IPS-20b (cell line): ENCODE results near the gene PDE7B.

Experiments
- H3K27ac ChIP-seq: one replicate; pipeline ENCODE4 v1.5.1; 2013; ENCODE audit warnings: low read length
- H3K27me3 ChIP-seq: 2 replicates; pipeline ENCODE4 v1.6.1; 2013; ENCODE audit warnings: mild to moderate bottlenecking, low read length, inconsistent platforms; ENCODE audit not compliant: insufficient read depth
- H3K36me3 ChIP-seq: 2 replicates; pipeline ENCODE4 v1.6.1; 2013; ENCODE audit warnings: low read depth, mild to moderate bottlenecking, inconsistent platforms, low read length, moderate library complexity; ENCODE audit not compliant: insufficient read depth
- H3K4me1 ChIP-seq: 2 replicates; pipeline ENCODE4 v1.6.1; 2013; ENCODE audit warnings: mild to moderate bottlenecking, control low read depth, inconsistent platforms, low read length, moderate library complexity; ENCODE audit not compliant: insufficient read depth
- H3K4me3 ChIP-seq: 2 replicates; pipeline ENCODE4 v1.5.1; 2013; ENCODE audit warnings: mild to moderate bottlenecking, low read length, inconsistent platforms
- H3K9ac ChIP-seq: 2 replicates; pipeline ENCODE4 v1.6.1; 2013; ENCODE audit warnings: low read depth, mild to moderate bottlenecking, inconsistent platforms, low read length, moderate library complexity
- H3K9me3 ChIP-seq: 2 replicates; pipeline ENCODE4 v1.6.1; 2013; ENCODE audit warnings: mild to moderate bottlenecking, low read depth, low read length, inconsistent platforms; ENCODE audit not compliant: insufficient read depth

PDE7B gene

DNA sequence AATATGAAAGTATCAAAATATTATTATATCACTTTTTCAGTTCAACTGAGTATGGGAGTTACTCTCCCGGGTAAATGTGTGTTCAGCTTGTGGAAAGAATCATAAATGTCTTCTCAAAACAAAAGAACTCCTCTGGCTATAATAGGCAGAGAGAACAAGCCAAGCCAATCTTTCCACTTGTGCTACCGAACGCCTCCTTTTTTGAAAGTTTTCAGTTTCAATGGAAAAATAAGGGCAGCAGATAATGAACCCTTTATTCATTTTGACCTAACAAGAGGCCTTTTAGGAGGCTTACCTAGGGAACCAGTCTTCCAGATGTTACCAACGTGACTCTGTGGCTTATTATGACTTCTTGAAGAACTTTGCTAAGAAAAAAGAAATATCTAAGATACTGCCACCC, 67.5 kb downstream of the PDE7B start:
- Histone ChIP-seq H3K36me3 (no peaks in the 10 kb centered on the region), H3K4me1 (peaks cover 14% of the 10 kb centered on the region; the same call in 1 of the 2 replicates), H3K27me3 (no peaks in the 10 kb centered on the region), H3K9me3 (no peaks in the 10 kb centered on the region), H3K9ac (no peak overlapping the region), H3K4me3 (no peak overlapping the region), H3K27ac (no peak overlapping the region)

DNA sequence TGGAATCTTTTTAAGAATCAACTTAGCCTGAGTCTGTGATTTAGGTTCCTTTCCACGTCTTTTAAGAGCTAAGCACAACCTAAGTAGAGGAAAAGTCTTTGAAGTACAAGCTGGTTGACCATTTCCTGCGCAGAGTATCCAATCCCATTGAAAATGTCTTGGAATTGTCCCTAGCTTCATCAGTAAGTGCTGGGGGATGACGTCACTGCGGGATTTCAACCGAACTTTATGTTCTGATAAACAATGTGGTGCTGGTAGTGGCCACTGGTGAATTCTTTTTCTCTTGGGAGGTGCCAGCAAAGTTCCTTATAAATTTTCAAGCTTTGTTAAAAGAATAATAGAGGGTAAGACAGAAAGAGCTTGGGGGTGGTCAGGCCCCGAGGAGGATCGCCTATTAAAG, 69.2 kb downstream of the PDE7B start:
- Histone ChIP-seq H3K9me3 (no peaks in the 10 kb centered on the region), H3K4me1 (peaks cover 14% of the 10 kb centered on the region; the same call in 1 of the 2 replicates), H3K27ac (no peak overlapping the region), H3K9ac (no peak overlapping the region), H3K4me3 (no peak overlapping the region), H3K36me3 (no peaks in the 10 kb centered on the region), H3K27me3 (no peaks in the 10 kb centered on the region)

DNA sequence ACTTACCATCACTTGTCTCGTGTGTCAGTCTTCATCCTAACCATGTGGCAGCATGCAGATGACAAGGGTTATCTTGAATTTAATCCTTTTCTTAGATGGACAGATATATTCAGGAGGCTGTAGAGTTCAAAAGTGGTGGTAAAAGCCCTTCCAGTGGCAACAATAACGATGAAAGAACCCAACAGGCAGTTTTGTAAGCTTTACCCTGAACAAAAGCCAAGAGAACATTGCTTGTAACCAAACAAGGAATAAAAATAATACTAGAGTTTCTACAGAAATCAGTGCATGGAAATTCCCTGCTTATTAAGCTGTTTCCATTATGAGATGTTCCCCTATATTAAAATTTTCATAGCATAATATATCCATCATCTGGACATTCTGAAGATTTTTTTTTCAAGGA, 69.7 kb downstream of the PDE7B start:
- Histone ChIP-seq H3K9ac (no peak overlapping the region), H3K9me3 (no peaks in the 10 kb centered on the region), H3K27me3 (no peaks in the 10 kb centered on the region), H3K4me1 (peaks cover 14% of the 10 kb centered on the region; the same call in 1 of the 2 replicates), H3K27ac (no peak overlapping the region), H3K4me3 (no peak overlapping the region), H3K36me3 (no peaks in the 10 kb centered on the region)

DNA sequence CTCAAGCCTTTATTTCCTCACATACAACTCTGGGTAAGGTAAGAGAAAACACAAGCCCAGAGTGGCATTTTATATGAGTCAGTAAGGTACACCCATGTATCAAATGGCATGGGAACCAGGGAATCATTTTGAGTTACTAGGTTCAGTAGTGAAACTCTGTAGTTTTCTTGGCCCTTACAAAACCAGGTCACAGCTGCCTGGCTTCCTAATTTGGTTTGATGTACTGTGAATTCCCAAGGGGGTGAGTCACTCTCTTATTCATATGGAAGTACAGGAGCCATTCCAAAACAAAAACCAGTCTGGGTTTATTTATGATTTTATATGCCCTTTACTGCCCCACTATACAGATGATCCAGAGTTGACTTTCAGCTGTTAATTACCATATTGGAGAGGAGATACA, 70.7 kb downstream of the PDE7B start:
- H3K4me3 ChIP-seq: peak overlapping the region; percentile 38; the same call in 1 of the 2 replicates
- peak overlapping the region; percentile 43 for H3K27ac ChIP-seq
- H3K4me1 ChIP-seq: peaks cover 14% of the 10 kb centered on the region; the same call in 1 of the 2 replicates
- no peaks in the 10 kb centered on the region for H3K27me3 ChIP-seq
- H3K36me3 ChIP-seq: no peaks in the 10 kb centered on the region
- no peaks in the 10 kb centered on the region for H3K9me3 ChIP-seq
- peak overlapping the region; percentile 63 for H3K9ac ChIP-seq

DNA sequence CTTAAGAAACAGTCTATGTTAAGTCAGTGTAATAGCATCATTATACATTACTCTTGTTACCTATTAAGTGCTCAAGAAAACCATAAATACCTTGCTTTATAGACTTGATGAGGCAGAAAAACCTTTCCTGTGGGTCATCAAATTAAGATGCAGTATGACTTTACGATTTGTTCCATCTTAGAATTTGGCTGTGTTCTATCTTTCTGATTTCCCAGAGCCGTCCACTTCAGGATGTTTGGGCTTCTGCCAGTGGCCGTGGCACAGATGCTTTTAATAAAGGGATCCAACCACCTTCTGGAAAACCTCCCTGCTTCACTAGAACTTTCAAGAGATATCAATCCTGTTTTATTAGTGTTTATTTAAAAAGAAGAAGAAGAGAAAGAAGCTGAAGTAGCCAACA, 71.2 kb downstream of the PDE7B start:
- Histone ChIP-seq H3K27me3 (no peaks in the 10 kb centered on the region), H3K9me3 (no peaks in the 10 kb centered on the region), H3K4me1 (peaks cover 14% of the 10 kb centered on the region; the same call in 1 of the 2 replicates), H3K27ac (peak overlapping the region; percentile 43), H3K4me3 (no peak overlapping the region), H3K36me3 (no peaks in the 10 kb centered on the region), H3K9ac (peak overlapping the region; percentile 1; the same call in 1 of the 2 replicates)

DNA sequence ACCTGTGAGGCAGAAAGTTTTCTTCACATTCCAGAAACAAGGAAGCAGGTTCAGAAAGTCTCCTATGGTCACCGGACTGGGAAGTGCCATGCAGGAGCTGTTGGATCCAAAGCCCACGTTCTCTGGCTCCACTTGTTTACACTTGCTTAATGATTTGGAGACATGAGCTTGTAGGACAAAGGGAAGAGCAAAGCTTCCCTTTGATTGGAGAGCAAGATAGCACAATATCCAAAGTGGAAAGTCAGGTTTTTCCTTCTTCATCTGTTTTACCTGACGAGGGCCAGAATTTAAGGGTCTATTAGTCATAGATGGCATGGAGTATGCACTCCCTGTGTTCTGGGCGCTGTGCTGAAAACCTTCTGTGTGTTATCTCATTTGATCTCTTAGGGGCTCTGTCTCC, 81.2 kb downstream of the PDE7B start:
- Histone ChIP-seq H3K27me3 (no peaks in the 10 kb centered on the region), H3K27ac (no peak overlapping the region), H3K36me3 (no peaks in the 10 kb centered on the region), H3K9me3 (no peaks in the 10 kb centered on the region), H3K9ac (no peak overlapping the region), H3K4me1 (peaks cover 4% of the 10 kb centered on the region; the same call in 1 of the 2 replicates), H3K4me3 (no peak overlapping the region)

DNA sequence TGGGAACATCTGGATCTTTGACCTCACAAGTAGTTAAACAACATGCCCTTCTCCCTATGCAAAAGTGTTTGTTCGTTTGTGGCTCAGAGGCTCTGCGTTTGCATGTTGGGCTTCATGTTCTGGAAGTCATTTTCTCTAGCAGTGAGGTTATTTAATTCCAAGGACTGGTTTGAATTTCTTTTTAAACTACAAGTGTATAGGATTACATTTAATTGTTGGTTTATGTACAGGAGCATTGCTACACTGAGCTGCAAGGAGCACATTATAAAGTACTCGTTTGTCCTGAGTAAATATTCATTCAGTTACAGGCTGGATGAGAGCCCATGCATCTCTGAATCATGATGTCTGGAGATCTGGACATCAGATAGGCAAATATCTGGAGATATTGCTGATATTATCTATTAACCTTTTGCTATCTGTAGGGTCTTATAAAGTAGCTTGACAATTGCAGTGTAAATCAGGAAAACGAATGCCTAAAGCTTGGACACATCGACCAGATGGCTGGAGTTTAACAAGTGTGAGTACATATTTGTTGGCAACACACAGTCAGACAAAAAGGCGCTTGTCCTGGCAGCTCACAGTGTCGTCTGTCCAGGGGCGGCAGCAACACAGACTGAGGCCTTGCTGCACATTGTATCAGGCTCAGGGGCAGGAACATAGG, 84.6 kb downstream of the PDE7B start:
- H3K36me3 ChIP-seq: no peaks in the 10 kb centered on the region
- H3K27me3 ChIP-seq: no peaks in the 10 kb centered on the region
- H3K9ac ChIP-seq: no peak overlapping the region
- H3K4me1 ChIP-seq: no peaks in the 10 kb centered on the region
- H3K27ac ChIP-seq: no peak overlapping the region
- H3K9me3 ChIP-seq: no peaks in the 10 kb centered on the region
- no peak overlapping the region for H3K4me3 ChIP-seq

DNA sequence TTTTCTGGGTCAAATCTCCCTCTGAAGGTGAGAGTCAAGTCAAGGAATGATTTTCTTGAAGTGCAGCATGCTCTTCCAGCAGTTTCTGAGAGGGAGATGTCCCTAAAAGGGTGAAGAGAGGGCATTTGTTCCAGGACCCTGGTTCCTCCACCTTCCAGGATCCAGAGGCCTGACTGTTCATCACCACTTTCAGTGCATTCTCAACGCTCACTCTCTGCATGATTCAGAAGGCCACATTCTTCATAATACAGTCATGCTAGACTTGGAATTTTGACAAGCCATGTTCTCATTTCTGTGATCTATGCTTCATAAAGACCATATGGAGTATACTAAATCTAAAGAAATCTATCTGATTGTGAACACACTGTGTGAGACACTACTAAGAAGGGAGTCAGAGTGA, 85.1 kb downstream of the PDE7B start:
- no peak overlapping the region for H3K4me3 ChIP-seq
- H3K9ac ChIP-seq: no peak overlapping the region
- H3K27me3 ChIP-seq: no peaks in the 10 kb centered on the region
- H3K4me1 ChIP-seq: no peaks in the 10 kb centered on the region
- no peaks in the 10 kb centered on the region for H3K9me3 ChIP-seq
- H3K36me3 ChIP-seq: no peaks in the 10 kb centered on the region
- no peak overlapping the region for H3K27ac ChIP-seq

DNA sequence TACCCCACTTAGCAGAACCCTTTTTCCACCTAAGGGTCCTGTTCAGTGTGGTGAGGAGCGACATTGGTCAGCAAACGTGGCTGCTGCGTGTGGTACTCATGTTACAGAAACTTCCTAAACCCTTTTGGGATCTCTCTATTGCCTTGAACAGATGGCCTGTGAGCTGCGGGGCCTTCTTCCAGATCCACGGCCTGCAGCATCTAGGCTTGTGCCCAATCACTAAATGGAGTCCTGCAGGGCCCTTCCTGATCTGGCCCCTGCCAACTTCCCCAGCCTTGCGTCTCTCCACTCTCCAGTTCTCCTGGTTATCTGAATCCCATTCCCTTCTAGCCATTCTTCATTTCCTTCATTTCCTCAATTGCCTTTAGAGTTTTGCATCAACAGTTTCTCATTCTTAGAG, 85.6 kb downstream of the PDE7B start:
- H3K36me3 ChIP-seq: no peaks in the 10 kb centered on the region
- no peak overlapping the region for H3K27ac ChIP-seq
- H3K4me3 ChIP-seq: no peak overlapping the region
- no peak overlapping the region for H3K9ac ChIP-seq
- no peaks in the 10 kb centered on the region for H3K4me1 ChIP-seq
- no peaks in the 10 kb centered on the region for H3K9me3 ChIP-seq
- no peaks in the 10 kb centered on the region for H3K27me3 ChIP-seq

DNA sequence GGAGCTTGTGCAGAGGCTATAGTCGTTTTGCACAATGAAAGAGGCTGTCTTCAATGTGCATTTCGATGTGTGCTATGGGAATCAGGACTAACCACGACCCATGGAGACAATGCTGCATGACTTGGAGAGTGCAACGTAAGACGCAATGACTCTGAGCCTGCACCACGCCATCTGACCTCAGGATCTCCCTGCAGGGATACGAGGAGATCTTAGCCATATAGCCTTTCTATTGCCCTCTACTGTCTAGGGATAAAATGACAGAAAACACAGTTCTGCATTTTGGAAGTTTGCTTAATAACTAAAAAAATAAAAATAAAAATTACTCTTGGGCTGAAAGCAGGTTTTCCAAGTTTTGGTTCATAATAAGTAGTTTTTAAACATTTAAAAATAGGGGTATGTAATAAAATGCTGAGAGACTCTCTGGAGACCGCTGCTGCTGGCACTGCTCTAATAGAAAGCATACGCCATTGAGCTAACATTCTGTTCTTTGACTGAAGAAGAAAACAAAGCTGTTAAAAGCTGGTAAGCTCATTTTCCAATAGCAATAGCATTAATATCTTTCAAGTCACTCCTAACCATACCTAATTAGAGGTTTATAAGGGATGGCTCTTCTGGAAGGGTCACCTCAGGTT, 87.2 kb downstream of the PDE7B start:
- Histone ChIP-seq H3K27ac (no peak overlapping the region), H3K36me3 (no peaks in the 10 kb centered on the region), H3K9me3 (no peaks in the 10 kb centered on the region), H3K4me3 (no peak overlapping the region), H3K9ac (no peak overlapping the region), H3K27me3 (no peaks in the 10 kb centered on the region), H3K4me1 (no peaks in the 10 kb centered on the region)

DNA sequence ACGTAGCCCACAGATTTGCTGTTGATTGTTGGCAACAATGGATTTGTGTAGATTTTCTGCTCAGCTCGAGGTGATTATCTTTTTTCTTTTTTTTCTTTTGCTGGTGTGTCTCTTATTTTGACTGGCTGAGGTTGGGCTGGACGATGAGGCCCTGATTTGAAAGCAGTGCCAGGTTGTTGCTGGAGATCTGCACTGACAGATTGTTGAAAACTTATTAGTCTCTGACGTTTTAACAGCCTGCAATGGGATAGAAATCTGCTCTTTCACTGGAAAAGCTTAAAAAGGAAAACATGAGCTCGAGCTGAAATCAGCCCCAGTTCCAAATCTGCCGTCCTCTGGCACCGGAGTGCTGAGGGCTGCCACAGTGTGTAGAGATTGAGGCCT, 87.7 kb downstream of the PDE7B start:
- Histone ChIP-seq H3K36me3 (no peaks in the 10 kb centered on the region), H3K27me3 (no peaks in the 10 kb centered on the region), H3K27ac (no peak overlapping the region), H3K4me1 (no peaks in the 10 kb centered on the region), H3K9me3 (no peaks in the 10 kb centered on the region), H3K4me3 (no peak overlapping the region), H3K9ac (no peak overlapping the region)

DNA sequence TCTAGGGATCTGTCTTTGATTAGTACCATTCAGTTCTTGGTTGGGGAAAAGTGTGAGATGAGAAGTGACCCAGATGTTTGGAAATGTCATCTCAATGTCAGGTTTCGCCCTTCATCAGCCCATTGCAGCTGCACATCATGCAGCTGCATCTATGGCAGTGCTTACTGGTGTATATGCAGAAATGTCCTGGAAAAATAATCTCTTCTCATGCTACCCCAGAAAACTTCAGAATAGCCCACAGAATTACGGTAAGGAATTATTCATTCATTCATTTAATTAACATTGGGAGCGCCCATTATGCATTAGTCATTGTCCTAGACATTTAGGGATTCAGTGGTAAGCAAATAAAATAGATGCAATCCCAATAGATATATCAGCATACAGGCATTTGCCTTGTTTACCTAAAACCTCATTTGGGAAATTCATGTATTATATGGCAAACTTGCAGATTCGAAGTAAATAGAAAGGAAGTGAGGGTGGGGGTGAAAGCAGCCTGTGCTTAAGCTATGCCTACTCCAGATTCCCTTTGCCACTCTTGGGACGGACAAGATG, 89.2 kb downstream of the PDE7B start:
- H3K4me3 ChIP-seq: no peak overlapping the region
- no peaks in the 10 kb centered on the region for H3K9me3 ChIP-seq
- H3K9ac ChIP-seq: no peak overlapping the region
- H3K4me1 ChIP-seq: no peaks in the 10 kb centered on the region
- no peaks in the 10 kb centered on the region for H3K27me3 ChIP-seq
- no peak overlapping the region for H3K27ac ChIP-seq
- H3K36me3 ChIP-seq: no peaks in the 10 kb centered on the region
